HEK293 (cell line): Measurements from ENCODE around the gene DUS1L.

Experiments used
- CTCF ChIA-PET: fragments of 350-600 bp; formaldehyde crosslinking; extraction: SDS; loops from one replicate; lab custom pipeline; 2021; ENCODE audit warnings: antibody characterized with exemption; lab: Yijun Ruan, JAX
- POLR2A ChIA-PET: fragments of 300-600 bp; formaldehyde crosslinking; extraction: SDS; loops from one replicate; lab custom pipeline; 2020; ENCODE audit warnings: antibody characterized with exemption, inconsistent platforms; lab: Yijun Ruan, JAX
- H3K27ac ChIP-seq: fragments of 200-500 bp; sonication (Bioruptor generic); 2 replicates; pipeline ENCODE4 v1.5.1; 2014; ENCODE audit warnings: low read depth, low read length, control low read depth, inconsistent platforms; ENCODE audit errors: extremely low read depth
- H3K36me3 ChIP-seq, 2 experiments: fragments of 200-500 bp in 1 of 2; sonication (Bioruptor generic) in 1 of 2; 1 replicate in 1 of 2; 2 replicates in 1 of 2; pipeline ENCODE4 v1.5.1; 2014 to 2017; ENCODE audit warnings: inconsistent platforms in 2 of 2, low read length in 2 of 2; ENCODE audit not compliant: control insufficient read depth in 2 of 2, insufficient read depth in 1 of 2
- H3K4me1 ChIP-seq: fragments of 200-500 bp; sonication (Bioruptor generic); 2 replicates; pipeline ENCODE4 v1.5.1; 2014; ENCODE audit warnings: mild to moderate bottlenecking, low read length, inconsistent platforms; ENCODE audit not compliant: control insufficient read depth, insufficient read depth
- H3K4me3 ChIP-seq: 2 replicates; pipeline ENCODE4 v1.5.1; 2011; ENCODE audit warnings: low read depth, mild to moderate bottlenecking, control low read depth, low read length, moderate library complexity
- H3K9me3 ChIP-seq: fragments of 200-500 bp; sonication (Bioruptor generic); 2 replicates; pipeline ENCODE4 v1.5.1; 2014; ENCODE audit warnings: low read depth, low read length, inconsistent platforms; ENCODE audit not compliant: control insufficient read depth, insufficient read depth
- CTCF ChIP-seq: fragments of 450-650 bp; formaldehyde crosslinking; IDR thresholded peaks from 2 replicates; pipeline ENCODE4 v1.5.1; 2016; ENCODE audit warnings: missing biosample characterization, missing genetic modification characterization
- HIC1 ChIP-seq: fragments of 450-650 bp; formaldehyde crosslinking; IDR thresholded peaks from 2 replicates; pipeline ENCODE4 v1.5.1; 2016; ENCODE audit warnings: missing biosample characterization, missing genetic modification characterization
- IKZF3 ChIP-seq: fragments of 450-650 bp; IDR thresholded peaks from 2 replicates; pipeline ENCODE4 v1.5.0; 2018; ENCODE audit warnings: missing biosample characterization, mild to moderate bottlenecking, missing genetic modification characterization, moderate library complexity
- KLF8 ChIP-seq: fragments of 450-650 bp; formaldehyde crosslinking; IDR thresholded peaks from 2 replicates; pipeline ENCODE4 v1.5.1; 2016; ENCODE audit warnings: missing biosample characterization, missing genetic modification characterization
- PATZ1 ChIP-seq: fragments of 450-650 bp; formaldehyde crosslinking; IDR thresholded peaks from 2 replicates; pipeline ENCODE4 v1.5.1; 2016; ENCODE audit warnings: missing biosample characterization, missing genetic modification characterization
- PRDM2 ChIP-seq: fragments of 450-650 bp; formaldehyde crosslinking; IDR thresholded peaks from 2 replicates; pipeline ENCODE4 v1.5.1; 2016; ENCODE audit warnings: missing biosample characterization, missing genetic modification characterization, borderline replicate concordance
- SALL2 ChIP-seq: fragments of 450-650 bp; formaldehyde crosslinking; IDR thresholded peaks from 2 replicates; pipeline ENCODE4 v1.5.0; 2017; ENCODE audit warnings: missing biosample characterization, mild to moderate bottlenecking, missing genetic modification characterization, borderline replicate concordance
- ZBTB17 ChIP-seq: fragments of 450-650 bp; formaldehyde crosslinking; IDR thresholded peaks from 2 replicates; pipeline ENCODE4 v1.5.1; 2016; ENCODE audit warnings: missing biosample characterization, missing genetic modification characterization
- ZBTB8A ChIP-seq: fragments of 450-650 bp; formaldehyde crosslinking; IDR thresholded peaks from 2 replicates; pipeline ENCODE4 v1.5.1; 2016; ENCODE audit warnings: missing biosample characterization, missing genetic modification characterization
- ZNF2 ChIP-seq: fragments of 450-650 bp; formaldehyde crosslinking; IDR thresholded peaks from 2 replicates; pipeline ENCODE4 v1.5.1; 2016; ENCODE audit warnings: missing biosample characterization, missing genetic modification characterization
- ZNF248 ChIP-seq: fragments of 450-650 bp; formaldehyde crosslinking; IDR thresholded peaks from 2 replicates; pipeline ENCODE4 v1.5.1; 2017; ENCODE audit warnings: missing biosample characterization, missing genetic modification characterization
- ZNF280D ChIP-seq: fragments of 450-650 bp; formaldehyde crosslinking; IDR thresholded peaks from 2 replicates; pipeline ENCODE4 v1.5.1; 2016; ENCODE audit warnings: missing biosample characterization, missing genetic modification characterization
- ZNF404 ChIP-seq: fragments of 450-650 bp; formaldehyde crosslinking; IDR thresholded peaks from 2 replicates; pipeline ENCODE4 v1.5.1; 2017; ENCODE audit warnings: missing biosample characterization, missing genetic modification characterization
- ZNF76 ChIP-seq: fragments of 450-650 bp; formaldehyde crosslinking; IDR thresholded peaks from 2 replicates; pipeline ENCODE4; 2016; ENCODE audit warnings: low read depth, missing biosample characterization, missing genetic modification characterization, borderline replicate concordance
- ZNF785 ChIP-seq: fragments of 450-650 bp; formaldehyde crosslinking; IDR thresholded peaks from 2 replicates; pipeline ENCODE4 v1.5.1; 2016; ENCODE audit warnings: missing biosample characterization, missing genetic modification characterization
- ZSCAN16 ChIP-seq: fragments of 450-650 bp; formaldehyde crosslinking; IDR thresholded peaks from 2 replicates; pipeline ENCODE4 v1.5.1; 2016; ENCODE audit warnings: missing biosample characterization, missing genetic modification characterization

Gene DUS1L

GRCh38 chr17:82019690-82020571, 45.7 kb downstream of the DUS1L start (continued):
- peak; percentile 85 for TF ChIP-seq CTCF (tag by site-specific recombination)
- peak; percentile 57 for TF ChIP-seq ZBTB17 (tag by site-specific recombination)
- no peak for TF ChIP-seq ZNF76 (tag by site-specific recombination)
- no peak for TF ChIP-seq ZNF248 (tag by site-specific recombination)
- TF ChIP-seq KLF8 (tag by site-specific recombination): 0 out of 2 replicates have a peak, but pooled peaks have one; percentile 41
- no peak for TF ChIP-seq SALL2 (tag by site-specific recombination)
- peak; percentile 44; the same call in 1 of the 2 replicates for TF ChIP-seq PATZ1
- TF ChIP-seq ZBTB8A: 0 out of 2 replicates have a peak, but pooled peaks have one; percentile 23
- TF ChIP-seq HIC1 (tag by site-specific recombination): peak; percentile 70
- TF ChIP-seq ZNF2 (tag by site-specific recombination): peak; percentile 97

- no peak overlapping the region for H3K4me3 ChIP-seq
Observed at GRCh38 chr17:82018989-82019689, 46.5 kb downstream of the DUS1L start.

More at GRCh38 chr17:82018989-82019689, 46.5 kb downstream of the DUS1L start:
- CTCF ChIA-PET: interaction anchor here (0.5 to 7.6 kb wide), 36 partner anchors 9 to 299 kb away, joined by 3 to 105 read pairs (median 4); partner anchors contain the start of genes DCXR, MAFG, MYADML2 and NOTUM
- Histone ChIP-seq H3K4me1 (peaks cover 5% of the 10 kb centered on the region), H3K9me3 (no peaks in the 10 kb centered on the region), H3K36me3 (peaks cover 0 to 20% of the 10 kb centered on the region in 2 experiments; a peak in 1 of 3 replicates), H3K27ac (no peak overlapping the region)
- TF ChIP-seq IKZF3 (peak; percentile 58; the same call in 1 of the 2 replicates), ZNF404 (tag by site-specific recombination) (no peak), PRDM2 (no peak), ZNF280D (no peak), ZNF785 (tag by site-specific recombination) (no peak), ZSCAN16 (tag by site-specific recombination) (no peak)
- POLR2A ChIA-PET: interaction anchor here (0.6 to 5.1 kb wide), 11 partner anchors 11 to 65 kb away, joined by 3 to 61 read pairs (median 6); partner anchors contain the start of genes DCXR, NOTUM and RAC3
